Activated CD4-positive, CD25-positive, alpha-beta regulatory T cell (primary cell): ENCODE measurements around the gene MTMR3.
A peak's percentile ranks its signal among the peaks of the same experiment; 100 is the strongest.

Source experiments
- DNase-seq, 4 experiments: peaks; one replicate each; lab custom pipeline; 2025; lab: John Stamatoyannopoulos, UW

Gene MTMR3

DNA sequence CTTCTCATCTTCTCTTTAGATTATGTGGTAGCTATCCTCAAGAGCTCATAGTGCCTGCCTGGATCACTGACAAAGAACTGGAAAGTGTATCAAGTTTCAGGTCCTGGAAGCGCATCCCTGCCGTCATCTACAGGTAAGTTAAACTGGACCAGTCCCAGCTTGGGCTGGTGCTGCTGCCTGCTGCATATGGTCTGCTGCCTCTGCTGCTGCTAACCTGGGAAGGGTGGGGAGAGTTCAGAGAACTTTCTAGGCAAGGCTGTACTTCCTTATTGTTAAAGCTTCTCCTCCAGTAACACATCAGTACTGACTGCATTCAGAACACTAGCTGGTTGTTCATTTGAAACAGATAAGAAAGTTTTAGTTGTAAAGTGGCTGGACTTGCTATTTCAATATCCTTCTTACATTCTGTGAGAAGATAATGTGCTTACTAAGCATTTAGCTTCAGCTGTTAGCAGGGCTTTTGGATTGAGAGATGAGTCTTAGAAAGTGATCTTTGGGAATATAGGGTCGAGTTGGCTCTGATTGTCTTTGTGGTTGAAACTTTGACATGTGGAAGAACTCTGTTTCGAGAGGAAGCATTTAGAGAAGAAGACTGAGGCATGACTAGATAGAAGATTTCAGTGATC is 120.0 kb downstream of the MTMR3 start:
- DNase-seq, result no peak

DNA sequence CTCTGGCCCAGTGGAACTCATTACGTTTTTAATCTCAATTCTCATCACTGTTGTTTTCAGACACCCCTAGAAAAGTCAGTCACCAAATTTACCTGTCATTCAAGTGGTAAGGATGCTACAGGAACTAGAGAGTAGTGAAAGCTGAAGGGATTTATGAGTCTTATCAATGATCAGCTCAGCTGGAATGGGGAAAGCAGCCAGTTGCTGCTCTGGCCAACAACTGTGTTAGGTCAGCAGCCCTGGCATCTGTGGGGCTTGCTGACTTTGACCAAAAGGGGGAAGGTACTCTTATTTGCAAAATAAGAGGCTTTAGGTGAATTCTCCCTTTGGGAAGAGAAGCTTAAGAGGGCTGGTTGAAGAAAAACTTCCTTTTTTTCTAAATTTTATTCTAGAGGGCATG is 121.1 kb downstream of the MTMR3 start:
- no peak for DNase-seq

DNA sequence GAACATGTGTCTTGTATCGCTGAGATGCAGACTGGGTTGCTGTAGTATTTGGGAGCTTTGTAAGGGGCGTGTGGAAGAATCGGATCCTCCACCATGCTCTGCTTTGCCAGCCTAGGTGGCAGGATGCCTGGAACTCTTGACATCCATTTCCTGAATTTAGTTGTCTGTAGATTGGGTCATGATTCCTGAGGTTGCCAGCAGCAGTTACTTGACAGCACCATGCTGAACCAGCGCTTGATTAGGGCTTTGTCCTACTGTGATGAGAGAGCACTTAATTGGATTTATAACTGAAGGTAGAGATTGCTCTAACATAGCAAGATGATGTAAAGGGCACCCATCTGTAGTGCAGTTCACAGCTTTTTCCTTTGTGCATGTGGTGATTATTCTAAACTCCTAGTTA is 121.7 kb downstream of the MTMR3 start:
- DNase-seq, result no peak

DNA sequence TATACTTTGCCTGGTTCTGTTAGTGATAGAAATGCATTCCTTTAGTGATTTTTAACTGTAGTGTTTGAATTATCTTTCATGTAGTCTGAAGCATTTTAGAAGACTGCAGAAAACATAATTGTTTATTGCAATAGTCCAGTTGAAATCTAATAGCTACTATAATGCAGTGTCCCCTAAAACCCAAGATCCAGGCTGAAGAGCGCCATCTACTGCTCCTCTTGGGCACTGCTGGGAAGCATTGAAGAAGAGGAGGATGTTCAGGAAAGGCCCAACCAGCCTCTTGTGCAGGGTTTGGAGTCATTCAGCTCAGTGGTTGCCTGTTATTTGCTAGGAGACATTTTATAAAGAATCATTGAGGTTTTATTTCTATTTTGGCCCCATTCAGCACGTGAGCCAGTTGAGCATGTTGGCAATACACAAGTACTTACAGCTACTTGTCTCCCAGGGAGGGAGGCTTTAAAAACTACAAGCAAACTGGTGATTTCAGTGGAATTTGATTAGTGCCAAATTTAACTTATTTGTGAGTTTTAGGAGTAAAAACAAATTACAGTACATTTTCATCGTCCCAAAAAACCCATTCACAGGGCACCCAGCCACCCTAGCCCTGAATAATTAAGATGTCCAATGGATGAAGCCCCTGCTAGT is 122.4 kb downstream of the MTMR3 start:
- peak; percentile 23 to 55 (median 36) for DNase-seq

DNA sequence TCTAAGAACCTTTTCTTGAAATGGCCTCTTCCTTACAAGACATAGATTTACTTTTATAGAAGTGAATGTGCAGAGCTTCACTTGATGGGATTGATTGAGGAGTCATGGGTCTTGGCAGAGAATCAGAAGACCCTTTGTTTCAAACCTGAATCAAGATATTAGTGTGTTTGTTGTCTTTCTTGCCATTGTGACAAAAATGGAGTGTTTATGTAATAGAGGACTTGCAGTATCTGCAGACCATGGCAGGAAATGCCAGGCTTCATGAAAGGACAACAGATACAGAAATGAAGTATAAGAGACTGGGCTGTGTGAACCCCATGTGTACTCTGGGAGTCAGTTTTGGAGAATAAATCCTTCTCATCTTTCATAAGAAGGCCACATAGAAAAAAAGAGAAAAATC is 124.4 kb downstream of the MTMR3 start:
- no peak for DNase-seq

DNA sequence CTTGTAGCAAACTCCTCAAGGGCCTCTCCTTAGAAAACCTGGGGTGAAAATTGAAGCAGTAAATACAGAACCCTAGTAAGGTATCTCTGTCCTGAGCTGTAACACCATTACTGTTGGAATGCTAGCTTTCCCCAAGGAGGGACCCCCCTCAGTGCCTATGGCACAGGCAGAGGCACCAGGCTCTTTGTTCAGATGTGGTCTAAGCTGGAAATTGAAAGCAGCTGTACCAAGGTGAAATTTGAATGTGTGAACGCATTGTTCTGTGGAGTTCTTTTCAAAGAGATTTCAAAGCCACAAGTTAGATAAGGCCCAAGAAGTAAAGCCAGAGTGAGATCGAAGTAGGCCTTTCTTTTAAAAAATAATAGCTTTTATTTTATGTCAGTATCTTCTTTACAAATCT is 125.4 kb downstream of the MTMR3 start:
- no peak for DNase-seq

DNA sequence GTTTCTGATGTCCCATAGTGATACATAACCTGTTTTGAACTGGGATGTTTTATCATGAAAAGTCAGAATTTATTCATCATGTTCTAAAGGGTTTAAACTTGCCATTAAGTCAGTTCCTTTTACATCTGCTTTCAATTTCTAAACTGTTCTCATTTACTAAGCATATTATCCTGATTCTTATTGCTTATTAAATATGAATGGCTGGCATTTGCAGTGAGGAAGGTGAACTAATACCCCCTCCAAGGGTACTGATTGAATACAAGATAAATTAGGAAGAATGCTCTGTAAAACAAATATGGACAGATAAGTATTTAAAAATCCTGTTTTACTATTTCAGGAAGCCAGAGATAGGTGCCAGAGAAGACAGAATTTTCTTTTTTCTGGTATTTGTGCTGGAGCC is 126.5 kb downstream of the MTMR3 start:
- no peak for DNase-seq

DNA sequence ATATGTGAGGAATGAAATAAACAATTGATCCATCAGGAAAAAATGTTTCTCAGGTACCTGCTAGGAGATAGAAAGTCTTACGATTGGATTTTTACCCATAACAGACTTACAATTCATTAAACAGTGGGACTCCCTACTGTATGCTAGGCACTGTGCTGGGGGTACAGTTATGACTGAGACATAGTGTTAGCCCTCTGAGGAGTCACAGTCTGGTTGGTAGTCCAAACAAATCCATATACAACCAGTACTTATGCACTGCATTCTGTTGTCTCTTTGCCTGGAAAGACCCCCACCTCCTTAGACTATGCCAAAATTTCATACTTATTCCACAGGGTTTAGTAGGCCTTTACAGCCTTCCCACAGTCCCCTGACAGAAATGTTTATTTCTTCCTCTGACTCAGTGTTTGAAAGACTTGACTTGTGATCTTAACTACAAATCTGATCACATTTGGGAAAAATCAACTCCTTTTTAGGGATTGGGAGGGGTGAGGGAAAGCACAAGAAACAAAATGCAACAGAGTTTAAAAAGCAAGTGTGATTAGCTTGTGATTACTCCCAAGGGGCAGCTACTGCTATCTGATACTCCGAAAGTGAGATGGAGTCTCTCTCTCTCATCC is 127.9 kb downstream of the MTMR3 start:
- no peak for DNase-seq

DNA sequence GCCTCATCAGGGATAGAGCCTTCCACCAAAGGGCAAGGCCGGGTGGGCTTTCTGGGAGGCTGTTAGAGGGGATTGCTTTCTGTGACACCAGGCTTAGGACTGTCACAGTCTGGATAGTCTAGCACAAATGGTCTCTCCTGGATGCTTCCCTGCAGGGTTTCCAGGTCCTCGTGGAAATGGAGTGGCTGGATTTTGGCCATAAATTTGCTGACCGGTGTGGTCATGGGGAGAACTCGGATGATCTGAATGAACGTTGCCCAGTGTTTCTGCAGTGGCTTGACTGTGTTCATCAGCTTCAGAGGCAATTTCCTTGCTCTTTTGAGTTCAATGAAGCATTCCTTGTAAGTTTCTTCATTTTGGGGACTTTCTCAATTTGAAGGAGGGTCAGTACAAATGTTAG is 130.2 kb downstream of the MTMR3 start:
- DNase-seq, result no peak

DNA sequence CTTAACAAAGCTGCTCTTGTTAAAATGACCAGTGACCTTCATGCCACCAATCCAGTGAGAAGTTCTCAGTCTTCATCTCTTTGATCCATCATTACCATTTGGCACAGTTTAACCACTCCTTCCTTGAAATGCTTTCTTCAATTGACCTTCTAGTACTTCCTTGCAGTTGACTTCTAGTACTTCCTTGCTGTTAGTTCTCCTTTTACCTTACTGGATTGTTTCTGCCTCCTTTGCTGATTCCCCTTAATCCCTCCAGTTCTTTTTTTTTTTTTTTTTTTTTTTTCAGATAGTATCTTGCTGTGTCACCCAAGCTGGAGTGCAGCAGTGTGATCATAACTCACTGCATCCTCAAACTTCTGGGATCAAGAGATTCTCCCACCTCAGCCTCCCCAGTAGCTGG is 131.3 kb downstream of the MTMR3 start:
- DNase-seq, result no peak

DNA sequence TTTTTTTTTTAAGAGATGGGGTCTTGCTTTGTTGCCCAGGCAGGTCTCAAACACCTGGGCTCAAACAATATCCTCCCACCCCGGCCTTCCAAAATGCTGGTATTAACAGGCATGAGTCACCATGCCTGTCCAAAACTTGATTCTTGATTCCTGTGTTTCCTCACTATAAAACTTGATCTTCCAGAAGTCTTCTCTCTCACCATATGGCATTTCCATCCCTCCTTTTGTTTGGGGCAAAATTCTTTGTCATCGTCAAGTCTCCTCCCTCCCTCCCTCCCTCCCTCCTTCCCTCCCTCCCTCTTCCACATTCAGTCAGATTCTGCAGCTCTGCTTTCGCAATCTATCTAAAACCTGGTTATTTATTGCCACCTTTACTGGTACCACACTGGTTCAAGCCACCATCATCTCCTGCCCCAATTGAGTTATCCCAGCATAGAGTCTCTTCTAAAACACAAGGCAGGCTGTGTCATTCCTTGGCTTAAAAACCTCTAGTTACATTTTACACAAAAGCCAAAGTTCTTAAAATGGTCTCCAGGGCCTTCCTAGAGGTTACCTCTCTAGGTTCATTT is 132.3 kb downstream of the MTMR3 start:
- no peak for DNase-seq

DNA sequence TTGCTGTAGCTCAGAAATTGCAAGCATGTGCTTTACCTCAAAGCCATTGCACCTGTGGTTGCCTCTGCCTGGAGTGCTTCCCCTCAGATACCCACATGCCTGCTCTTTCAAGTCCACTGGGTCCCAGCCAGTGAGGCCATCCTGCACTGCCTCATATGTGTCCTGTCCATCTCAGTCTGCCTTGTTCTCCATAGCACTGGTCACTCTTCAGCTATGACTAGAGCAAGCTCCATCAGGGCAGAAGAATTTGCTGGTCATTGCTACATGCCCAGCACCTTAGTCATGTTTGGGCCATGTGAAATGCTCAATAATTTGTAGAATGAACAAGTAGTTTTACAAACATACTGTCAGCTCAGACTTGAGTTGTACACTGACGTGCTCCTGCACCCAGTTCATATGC is 132.9 kb downstream of the MTMR3 start:
- no peak for DNase-seq

DNA sequence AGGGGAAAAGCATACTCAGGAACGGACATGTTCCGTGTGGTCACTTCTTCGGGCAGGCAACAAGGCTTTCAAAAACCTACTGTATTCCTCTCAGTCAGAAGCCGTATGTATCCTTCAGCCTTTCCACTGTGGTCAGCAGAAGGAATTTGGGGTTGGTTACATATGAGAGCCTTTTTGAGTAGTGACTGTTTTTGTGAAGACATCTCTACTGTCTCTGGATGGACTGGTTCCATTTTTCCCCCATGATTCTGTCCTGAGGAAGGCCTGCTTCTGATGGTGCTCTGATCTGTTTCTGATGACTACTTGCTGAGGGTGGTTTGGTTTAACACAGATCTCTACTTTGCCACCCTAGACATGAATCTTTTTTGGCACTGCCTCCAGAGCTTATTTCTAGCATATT is 133.6 kb downstream of the MTMR3 start:
- no peak for DNase-seq

DNA sequence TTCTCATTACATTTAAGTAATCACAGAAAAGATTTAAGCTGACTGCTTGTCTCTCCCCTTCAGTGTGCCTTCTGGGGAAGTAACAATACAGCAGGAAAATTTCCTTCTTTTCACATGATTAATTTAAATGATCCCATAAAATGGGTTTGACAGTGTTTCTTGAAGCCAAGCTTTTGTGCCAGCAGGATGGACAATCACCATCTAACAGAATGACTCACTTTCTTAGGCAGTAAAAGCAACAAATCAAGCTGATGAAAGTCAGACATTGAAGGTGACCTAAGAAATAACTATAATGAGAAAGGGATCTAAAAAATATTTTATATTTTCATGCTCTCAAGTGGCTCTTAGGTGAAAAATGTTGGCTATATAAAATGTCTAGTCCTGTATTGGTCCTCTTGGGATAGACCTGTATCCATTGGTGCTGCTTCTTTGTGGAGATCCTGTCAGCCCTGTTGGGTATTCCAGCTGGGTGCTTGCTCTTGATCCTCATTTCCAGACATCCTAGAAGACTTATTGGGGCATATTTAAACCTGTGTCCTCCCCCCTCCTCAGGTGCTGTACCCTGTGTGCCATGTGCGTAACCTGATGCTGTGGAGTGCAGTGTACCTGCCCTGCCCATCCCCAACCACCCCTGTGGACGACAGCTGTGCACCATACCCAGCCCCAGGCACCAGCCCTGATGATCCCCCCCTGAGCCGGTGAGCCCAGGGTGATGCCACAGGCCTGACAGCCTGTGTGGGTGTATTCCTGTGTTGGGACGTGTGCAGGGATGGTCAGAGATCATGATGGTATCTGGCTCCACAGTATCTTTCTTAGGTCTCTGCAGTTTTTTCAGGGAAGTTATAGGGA is 134.6 kb downstream of the MTMR3 start:
- DNase-seq, result no peak

DNA sequence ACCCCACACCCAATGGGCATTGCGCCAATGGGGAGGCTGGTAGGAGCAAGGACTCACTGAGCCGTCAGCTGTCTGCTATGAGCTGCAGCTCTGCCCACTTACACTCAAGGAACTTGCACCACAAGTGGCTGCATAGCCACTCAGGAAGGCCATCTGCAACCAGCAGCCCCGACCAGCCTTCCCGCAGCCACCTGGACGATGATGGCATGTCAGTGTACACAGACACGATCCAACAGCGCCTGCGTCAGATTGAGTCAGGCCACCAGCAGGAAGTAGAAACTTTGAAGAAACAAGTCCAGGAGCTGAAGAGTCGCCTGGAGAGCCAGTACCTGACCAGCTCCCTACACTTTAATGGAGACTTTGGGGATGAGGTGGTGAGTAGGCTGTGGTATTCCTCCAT is 137.5 kb downstream of the MTMR3 start:
- DNase-seq, result no peak

DNA sequence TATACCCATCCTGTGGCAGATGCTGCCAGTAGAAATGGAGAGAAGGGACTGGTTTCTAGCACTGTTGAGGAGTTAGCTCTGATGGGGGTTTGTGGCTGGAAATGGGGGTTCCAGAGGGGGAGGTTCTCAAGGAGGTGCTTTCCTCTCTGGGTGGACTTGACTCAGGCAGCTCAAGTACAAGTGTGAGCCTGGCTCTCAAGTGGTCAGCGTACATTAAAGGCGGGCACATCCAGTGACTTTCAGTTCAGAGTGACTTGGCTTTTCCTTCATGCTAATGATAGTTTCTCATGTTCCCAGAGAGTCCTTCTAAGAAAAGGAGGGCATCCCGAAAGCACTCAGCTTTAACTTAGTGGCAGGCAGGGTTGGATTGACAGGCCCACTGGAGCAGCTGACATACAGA is 138.4 kb downstream of the MTMR3 start:
- DNase-seq, result no peak

DNA sequence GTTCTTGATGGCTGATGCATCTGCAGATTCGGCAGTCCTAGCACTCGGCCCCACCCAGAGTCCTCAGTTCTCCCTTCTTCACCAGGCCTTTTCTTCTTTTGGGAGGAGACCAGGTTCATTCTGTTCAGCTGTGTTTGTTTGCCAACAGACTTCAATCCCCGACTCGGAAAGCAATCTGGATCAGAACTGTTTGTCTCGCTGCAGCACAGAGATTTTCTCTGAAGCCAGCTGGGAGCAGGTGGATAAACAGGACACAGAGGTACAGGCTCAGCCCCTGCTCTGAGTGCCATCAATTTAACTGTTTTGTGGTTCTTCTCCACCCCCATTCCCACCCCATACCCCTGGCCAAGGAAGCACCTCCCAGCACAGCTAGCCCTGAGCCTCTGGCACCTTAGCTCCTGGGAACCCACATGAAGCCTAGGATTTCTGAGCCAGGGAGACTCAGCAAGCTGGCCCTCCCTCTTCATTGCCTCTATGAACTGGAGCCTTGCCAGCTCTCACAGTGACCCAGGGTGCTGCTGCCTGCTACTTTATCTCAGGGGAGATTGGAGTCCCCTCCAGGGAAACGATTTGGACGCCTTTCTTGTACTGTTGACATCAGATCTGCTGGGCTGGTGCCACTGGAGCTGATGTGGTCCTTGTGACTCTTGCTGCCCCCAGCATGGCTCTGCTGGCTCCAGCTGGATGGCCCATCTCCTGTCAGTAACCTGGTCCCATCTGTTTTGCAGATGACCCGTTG is 139.1 kb downstream of the MTMR3 start:
- no peak for DNase-seq

DNA sequence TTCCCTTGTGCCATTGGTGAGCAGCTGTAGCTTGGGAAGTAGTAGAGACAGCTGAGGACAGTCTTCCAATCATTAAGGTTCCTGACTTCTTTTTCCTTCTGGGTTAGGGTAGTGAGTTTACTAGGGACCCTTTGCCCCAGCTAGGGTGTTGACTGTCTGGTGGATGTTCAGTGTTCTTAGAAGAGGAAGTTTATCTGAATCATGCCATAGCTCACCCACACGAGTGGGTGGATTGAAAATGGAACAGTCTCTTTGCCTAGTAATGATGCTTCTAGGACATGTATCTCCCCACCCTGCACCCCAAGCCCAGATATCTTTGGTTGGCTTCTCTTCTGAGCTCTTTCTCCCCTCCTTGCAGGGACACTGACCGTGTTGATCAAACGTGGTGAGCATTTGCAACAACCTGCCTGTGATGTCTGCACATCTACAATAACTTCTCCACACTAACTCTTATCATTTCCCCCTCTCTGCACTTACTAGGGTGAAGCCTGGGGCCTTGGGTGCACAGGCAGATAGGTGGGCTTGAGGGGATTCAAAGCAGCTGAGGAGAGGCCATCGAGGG is 140.2 kb downstream of the MTMR3 start:
- DNase-seq, result no peak

DNA sequence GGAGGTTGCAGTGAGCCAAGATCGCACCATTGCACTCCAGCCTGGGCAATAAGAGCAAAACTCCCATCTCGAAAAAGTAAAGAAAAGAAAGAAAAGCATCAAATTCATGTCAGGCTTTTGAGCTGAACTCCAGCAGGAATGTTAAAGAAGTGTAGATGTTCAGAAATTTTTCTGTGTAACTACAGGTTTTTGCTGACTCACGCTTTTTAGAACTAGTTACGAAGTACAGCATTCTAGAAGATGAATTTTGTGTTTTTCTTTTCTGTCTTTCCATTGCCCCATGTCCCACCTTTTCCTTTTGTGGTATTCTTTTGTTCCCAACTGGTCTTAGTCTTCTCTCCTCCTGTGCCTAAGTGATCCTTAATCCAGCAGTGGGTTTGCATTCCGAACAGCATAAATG is 141.3 kb downstream of the MTMR3 start:
- no peak for DNase-seq

DNA sequence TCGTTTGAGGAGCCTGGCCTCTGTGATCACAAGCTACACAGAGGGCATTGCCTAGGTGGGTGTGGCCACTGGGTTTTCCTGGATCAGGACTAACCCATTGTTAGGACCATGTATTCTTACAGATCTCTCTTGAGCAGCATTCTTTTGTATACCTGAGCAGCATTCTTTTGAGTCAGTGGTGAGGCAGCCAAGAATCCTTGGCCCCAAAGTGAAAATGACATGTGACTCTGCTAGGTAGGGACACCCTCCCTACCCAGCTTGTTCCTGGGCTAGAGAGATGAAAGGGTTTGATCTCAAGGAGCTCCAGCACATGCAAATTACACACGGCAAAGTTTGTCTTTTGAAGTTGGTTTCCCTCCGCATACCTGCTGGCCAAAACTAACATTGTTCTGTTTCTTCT is 142.2 kb downstream of the MTMR3 start:
- DNase-seq, result no peak

DNA sequence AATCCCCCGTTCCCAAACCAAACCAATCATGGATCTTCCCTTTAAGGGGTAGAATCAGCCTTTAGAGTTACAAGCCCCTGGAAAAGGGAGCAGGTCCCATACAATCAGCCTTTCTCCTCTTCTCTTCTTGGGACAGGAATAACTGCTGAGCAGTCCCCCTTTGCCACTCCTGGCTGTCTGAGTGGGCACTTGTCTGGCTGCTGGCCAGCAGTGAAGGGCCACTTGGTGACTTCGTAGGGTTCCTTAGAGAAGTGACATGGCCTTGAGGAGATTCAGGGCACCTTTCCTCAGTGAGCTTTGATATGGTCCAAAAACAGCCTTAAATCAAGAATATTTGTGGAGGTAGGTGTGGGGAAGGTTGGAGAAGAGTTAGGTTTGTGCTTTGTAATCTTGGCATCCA is 143.8 kb downstream of the MTMR3 start:
- DNase-seq, result no peak

DNA sequence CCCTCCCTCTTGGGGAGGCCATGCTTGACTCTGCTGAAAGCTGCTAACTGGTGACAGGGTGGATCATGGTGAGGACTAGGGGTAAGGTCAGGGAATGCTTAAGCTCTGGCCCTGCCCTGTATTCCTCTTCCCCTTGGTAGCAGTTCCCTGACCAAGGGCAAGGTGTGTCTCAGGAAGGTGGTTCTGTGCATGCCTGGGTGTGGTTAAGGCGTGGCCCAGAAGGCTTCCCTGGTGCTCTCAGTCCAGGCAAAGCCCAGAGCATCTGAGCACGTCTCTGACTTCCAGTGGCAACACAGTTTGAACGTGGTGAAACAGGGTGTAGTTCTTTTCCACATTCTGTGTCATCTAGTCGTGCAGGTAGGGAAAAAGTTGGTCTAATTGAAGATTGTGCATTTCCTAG is 144.2 kb downstream of the MTMR3 start:
- no peak for DNase-seq
